Endothelial cell of umbilical vein (primary cell): ENCODE results near the gene ZNF77. TPM values are rescaled to one million over a fixed set of nuclear protein-coding genes. Genes with fewer than 3 reads are reported as not detected.

Source experiments
- BruUV-seq: library from RNA; stranded (reverse); fragments of 400-500 nt; replicated peaks from 2 replicates; lab custom pipeline; 2021; lab: Mats Ljungman, UMichigan
- CTCF ChIA-PET: fragments of 300-600, 350-600 bp; sonication (Branson Sonifier 250); formaldehyde crosslinking; loops from one replicate; lab custom pipeline; 2021; ENCODE audit warnings: antibody characterized with exemption, inconsistent platforms; lab: Charles Lee
- POLR2A ChIA-PET: fragments of 300-600, 350-600 bp; sonication (Branson Sonifier 250); formaldehyde crosslinking; loops from one replicate; lab custom pipeline; 2021; ENCODE audit warnings: antibody characterized with exemption, inconsistent platforms; lab: Charles Lee
- DNase-seq: peaks from one replicate; pipeline ENCODE4 v3.0.0-alpha.2; 2011; ENCODE audit warnings: low read depth, low spot score
- FAIRE-seq: peaks from 2 replicates; lab custom pipeline; 2011; peaks lifted over from hg19 to GRCh38; lab: Jason Lieb, UNC
- H2AFZ ChIP-seq: 2 replicates; pipeline ENCODE4 v1.6.0; 2012; ENCODE audit warnings: low read depth, low read length, control low read depth, inconsistent platforms
- H3K27ac ChIP-seq: 2 replicates; pipeline ENCODE4 v1.5.1; 2011; ENCODE audit warnings: low read depth, mild to moderate bottlenecking, control low read depth, low read length, moderate library complexity; ENCODE audit not compliant: insufficient read depth
- H3K27me3 ChIP-seq, 2 experiments: 2 replicates each; pipeline versions ENCODE4 v1.6.0 to v1.6.1; 2011; ENCODE audit warnings: low read length in 2 of 2, mixed read lengths in 1 of 2; ENCODE audit not compliant: control insufficient read depth in 2 of 2, insufficient read depth in 2 of 2
- H3K36me3 ChIP-seq, 2 experiments: 2 replicates in 1 of 2; 3 replicates in 1 of 2; pipeline ENCODE4 v1.5.1; 2011; ENCODE audit warnings: low read length in 2 of 2, mild to moderate bottlenecking in 1 of 2, moderate library complexity in 1 of 2; ENCODE audit not compliant: control insufficient read depth in 2 of 2, insufficient read depth in 2 of 2; ENCODE audit errors: extremely low read depth in 1 of 2
- H3K4me1 ChIP-seq: 3 replicates; pipeline ENCODE4 v1.5.1; 2011; ENCODE audit warnings: mild to moderate bottlenecking, low read length; ENCODE audit not compliant: control insufficient read depth, insufficient read depth; ENCODE audit errors: extremely low read depth
- H3K4me2 ChIP-seq: 2 replicates; pipeline ENCODE4 v1.6.1; 2011; ENCODE audit warnings: low read length, control low read depth, mixed read lengths; ENCODE audit not compliant: insufficient read depth
- H3K4me3 ChIP-seq, 3 experiments: fragments of 200-600 bp in 1 of 3; sonication (generic), shearing (Covaris generic) in 1 of 3; replicated peaks in 1 of 3; 2 replicates each; pipeline ENCODE4 v1.5.1; 2011 to 2016; ENCODE audit warnings: control low read depth in 3 of 3, low read length in 3 of 3, mild to moderate bottlenecking in 2 of 3, inconsistent platforms in 1 of 3, low read depth in 1 of 3, moderate library complexity in 1 of 3; ENCODE audit not compliant: insufficient read depth in 1 of 3
- H3K79me2 ChIP-seq: 2 replicates; pipeline ENCODE4 v1.6.0; 2012; ENCODE audit warnings: low read length, inconsistent platforms; ENCODE audit not compliant: control insufficient read depth, insufficient read depth
- H3K9ac ChIP-seq: replicated peaks from 2 replicates; pipeline ENCODE3; 2011; ENCODE audit warnings: low read length, control low read depth; ENCODE audit not compliant: insufficient read depth; ENCODE audit errors: extremely low read depth
- H3K9me1 ChIP-seq: replicated peaks from 3 replicates; pipeline ENCODE4 v1.6.0; 2011; ENCODE audit warnings: mild to moderate bottlenecking, low read length; ENCODE audit not compliant: control insufficient read depth, insufficient read depth; ENCODE audit errors: extremely low read depth
- H3K9me3 ChIP-seq: replicated peaks from 2 replicates; pipeline ENCODE4 v1.5.1; 2012; ENCODE audit warnings: low read length, inconsistent platforms; ENCODE audit not compliant: control insufficient read depth, insufficient read depth
- H4K20me1 ChIP-seq: replicated peaks from 2 replicates; pipeline ENCODE3; 2011; ENCODE audit warnings: mild to moderate bottlenecking, low read length; ENCODE audit not compliant: control insufficient read depth, insufficient read depth; ENCODE audit errors: extremely low read depth
- CTCF ChIP-seq, 2 donors: IDR thresholded peaks; 1 replicate in 1 of 2; 2 replicates in 1 of 2; pipeline ENCODE4 v1.5.1; 2011; ENCODE audit warnings: low read length in 2 of 2, mild to moderate bottlenecking in 2 of 2, moderate library complexity in 2 of 2, control low read depth in 1 of 2, inconsistent platforms in 1 of 2, low read depth in 1 of 2; ENCODE audit not compliant: insufficient read depth in 1 of 2; ENCODE audit errors: extremely low read depth in 1 of 2
- EZH2 ChIP-seq: IDR thresholded peaks from 2 replicates; pipeline ENCODE4 v1.6.1; 2012; ENCODE audit warnings: borderline replicate concordance, low read depth, mild to moderate bottlenecking, moderate library complexity, low read length, inconsistent platforms; ENCODE audit not compliant: severe bottlenecking
- FOS ChIP-seq: IDR thresholded peaks from 2 replicates; pipeline ENCODE4 v1.6.1; 2011; ENCODE audit warnings: mild to moderate bottlenecking, low read length, moderate library complexity, borderline replicate concordance; ENCODE audit not compliant: insufficient read depth
- GATA2 ChIP-seq: IDR thresholded peaks from 2 replicates; pipeline ENCODE4 v1.7.0; 2011; ENCODE audit warnings: low read depth, mild to moderate bottlenecking, moderate library complexity, mixed read lengths, low read length; ENCODE audit not compliant: insufficient read length, insufficient read depth
- JUN ChIP-seq: IDR thresholded peaks from 2 replicates; pipeline ENCODE4 v1.6.1; 2011; ENCODE audit warnings: borderline replicate concordance, low read depth; ENCODE audit not compliant: insufficient read length, insufficient read depth
- MAX ChIP-seq: IDR thresholded peaks from 2 replicates; pipeline ENCODE4 v1.6.1; 2011; ENCODE audit not compliant: insufficient read depth, insufficient read length
- MYC ChIP-seq: IDR thresholded peaks from one replicate; pipeline ENCODE4 v1.6.1; 2011; ENCODE audit warnings: mild to moderate bottlenecking, low read depth, low read length
- POLR2A ChIP-seq: IDR thresholded peaks from 2 replicates; pipeline ENCODE4 v1.6.1; 2012; ENCODE audit warnings: low read depth, mild to moderate bottlenecking, control low read depth, low read length
- POLR2AphosphoS5 ChIP-seq: IDR thresholded peaks from 2 replicates; pipeline ENCODE4 v1.6.1; 2012; ENCODE audit warnings: low read depth, mild to moderate bottlenecking, control low read depth, low read length, moderate library complexity; ENCODE audit not compliant: insufficient read depth
- dilution Hi-C: fragments of 300-500 bp; cut with MboI; formaldehyde crosslinking; loops from one replicate; pipeline ENCODE4 v1.15.0; 2019; ENCODE audit warnings: low sequenced_read_pairs; ENCODE audit not compliant: extremely low pct_ligation_motif_present
- intact Hi-C: fragments of 100-400 bp; cut with micrococcal nuclease; formaldehyde crosslinking; loops from one replicate; pipeline ENCODE4 v1.10.0; 2022
- polyA plus RNA-seq, 4 experiments: library from polyadenylated mRNA; depleted of rRNA in 3 of 4; stranded (reverse) in 3 of 4; unstranded in 1 of 4; fragments of >200 nt; gene quantifications; 2 replicates each; pipeline versions ENCODE4 v1.2.1 to v1.2.3, GENCODE V29; 2011 to 2012; ENCODE audit warnings: missing spikeins in 1 of 4
- total RNA-seq: library from RNA; stranded (reverse); gene quantifications from 2 replicates; pipeline ENCODE4 v1.2.3, GENCODE V29; 2021

Gene ZNF77
- total and polyA plus RNA-seq, 2 donors (not counting 3 experiments of a cell fraction or from before 2014, with no cell fraction given), result 5.9 to 10.2 TPM

GRCh38 chr19:2988568-2988967, 43.8 kb upstream of the ZNF77 start:
- intact Hi-C loops (no loop called here), dilution Hi-C loops (no loop called here)
- no peak for FAIRE-seq
- TF ChIP-seq GATA2 (no peak), POLR2A (no peak), FOS (no peak), JUN (no peak), POLR2AphosphoS5 (no peak), MYC (no peak), MAX (no peak), EZH2 (no peak), CTCF (IDR thresholded peaks at IDR 0.05; ENCODE audit: extremely low read depth in 1 of 2, insufficient read depth in 1 of 2, low read depth in 1 of 2, low read length in 2 of 2) (no peak)
- Histone ChIP-seq H3K4me2 (no peak overlapping the region), H3K36me3 (no peaks in the 10 kb centered on the region), H3K9ac (no peak overlapping the region), H3K79me2 (no peaks in the 10 kb centered on the region), H3K27ac (no peak overlapping the region), H3K4me1 (peaks cover 9% of the 10 kb centered on the region), H3K9me1 (no peaks in the 10 kb centered on the region), H2AFZ (no peak overlapping the region), H3K27me3 (no peaks in the 10 kb centered on the region), H3K9me3 (no peaks in the 10 kb centered on the region), H4K20me1 (no peaks in the 10 kb centered on the region), H3K4me3 (no peak overlapping the region)
- no peak for DNase-seq
- CTCF ChIA-PET, result no interaction called here
- POLR2A ChIA-PET, result no interaction called here
- BruUV-seq, result no TSS peak
